ENCODE measurements around the gene PIRT.

The PIRT gene

GRCh38 chr17:10821770-10822169, 16.1 kb downstream of the PIRT start:
- DNase-seq (ENCODE audit: low read depth in 2 of 2): no peak

- DNase-seq (ENCODE audit: low read depth in 2 of 2): no peak
Observed at GRCh38 chr17:10821054-10821453, 16.8 kb downstream of the PIRT start.

GRCh38 chr17:10815319-10815718, 22.6 kb downstream of the PIRT start:
- DNase-seq (ENCODE audit: low read depth in 2 of 2): no peak

- DNase-seq (ENCODE audit: low read depth in 2 of 2): no peak
Observed at GRCh38 chr17:10814075-10814474, 23.8 kb downstream of the PIRT start.

- no peak for DNase-seq (ENCODE audit: low read depth in 2 of 2)
Observed at GRCh38 chr17:10812674-10813073, 25.2 kb downstream of the PIRT start.

GRCh38 chr17:10809605-10810004, 28.3 kb downstream of the PIRT start:
- no peak for DNase-seq (ENCODE audit: low read depth in 2 of 2)

- no peak for DNase-seq (ENCODE audit: low read depth in 2 of 2)
Observed at GRCh38 chr17:10807704-10808128, 30.2 kb downstream of the PIRT start.

- no peak for DNase-seq (ENCODE audit: low read depth in 2 of 2)
Observed at GRCh38 chr17:10806545-10807262, 31.2 kb downstream of the PIRT start.

GRCh38 chr17:10805911-10806310, 32.0 kb downstream of the PIRT start:
- DNase-seq (ENCODE audit: low read depth in 2 of 2): no peak

GRCh38 chr17:10804546-10804945, 33.3 kb downstream of the PIRT start:
- no peak for DNase-seq (ENCODE audit: low read depth in 2 of 2)

GRCh38 chr17:10803830-10804475, 33.9 kb downstream of the PIRT start, which contains the start of gene TMEM238L:
Gene TMEM238L, minus strand, starts transcription at chr17:10804099. Its CDS starts 136 bp downstream, at chr17:10803963.
- DNase-seq (ENCODE audit: low read depth in 2 of 2): no peak

GRCh38 chr17:10803350-10803749, 34.5 kb downstream of the PIRT start:
- DNase-seq (ENCODE audit: low read depth in 2 of 2): no peak

GRCh38 chr17:10802496-10803284, 35.2 kb downstream of the PIRT start:
- no peak for DNase-seq (ENCODE audit: low read depth in 2 of 2)

- no peak for DNase-seq (ENCODE audit: low read depth in 2 of 2)
Observed at GRCh38 chr17:10799407-10799806, 38.5 kb downstream of the PIRT start.

GRCh38 chr17:10798910-10799309, 39.0 kb downstream of the PIRT start:
- no peak for DNase-seq (ENCODE audit: low read depth in 2 of 2)

GRCh38 chr17:10798332-10798749, 39.5 kb downstream of the PIRT start:
- DNase-seq (ENCODE audit: low read depth in 2 of 2): no peak

- no peak for DNase-seq (ENCODE audit: low read depth in 2 of 2)
Observed at GRCh38 chr17:10797476-10798328, 40.2 kb downstream of the PIRT start.

- no peak for DNase-seq (ENCODE audit: low read depth in 2 of 2)
Observed at GRCh38 chr17:10793816-10794215, 44.1 kb downstream of the PIRT start.

- DNase-seq (ENCODE audit: low read depth in 2 of 2): no peak
Observed at GRCh38 chr17:10793256-10793655, 44.6 kb downstream of the PIRT start.

- no peak for DNase-seq (ENCODE audit: low read depth in 2 of 2)
Observed at GRCh38 chr17:10792151-10792550, 45.7 kb downstream of the PIRT start.

All from activated CD4-positive, alpha-beta T cell treated with anti-CD3 and anti-CD28 coated beads for 24 hours (primary cell).